Subcutaneous adipose tissue (tissue), 4 donors: ENCODE measurements around the gene FAM53B. TPM values are rescaled to one million over a fixed set of nuclear protein-coding genes. Genes with fewer than 3 reads are reported as not detected.

Source experiments
- total RNA-seq, 4 donors: library from RNA; depleted of rRNA; stranded (reverse); fragments of >200 nt; gene quantifications; one replicate each; pipeline ENCODE4 v1.1.0, GENCODE V29; 2016
- TF ChIP-seq, protein P1 (sequence below): fragments of 450-650 bp; IDR thresholded peaks from one replicate; pipeline ENCODE4 v1.5.1; 2016; ENCODE audit warnings: low read depth, mild to moderate bottlenecking, control low read depth, antibody characterized with exemption, moderate library complexity

Gene FAM53B
- total RNA-seq, 4 donors from 2014 or later = 13.5 to 39.2 (median 29.5) TPM

DNA sequence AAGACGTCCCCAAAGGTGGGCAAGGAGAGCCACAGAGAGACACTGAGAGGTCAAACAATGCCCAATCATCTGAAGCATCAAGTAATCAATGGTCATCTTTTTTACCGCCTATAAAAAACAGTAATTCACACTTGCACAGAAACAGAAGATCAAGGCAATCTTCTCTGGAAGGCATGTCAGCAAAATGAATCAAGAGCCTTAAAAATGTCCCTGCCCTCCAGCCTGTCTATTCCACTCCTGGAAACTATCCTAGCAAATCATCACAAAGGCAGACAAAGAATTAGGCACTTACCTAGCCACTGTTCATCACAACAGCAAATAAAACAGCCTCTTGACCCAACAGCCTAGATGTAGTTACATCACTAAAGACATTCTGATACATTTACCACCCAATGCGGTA, 48.9 kb downstream of the FAM53B start:
- TF ChIP-seq, protein P1, sequence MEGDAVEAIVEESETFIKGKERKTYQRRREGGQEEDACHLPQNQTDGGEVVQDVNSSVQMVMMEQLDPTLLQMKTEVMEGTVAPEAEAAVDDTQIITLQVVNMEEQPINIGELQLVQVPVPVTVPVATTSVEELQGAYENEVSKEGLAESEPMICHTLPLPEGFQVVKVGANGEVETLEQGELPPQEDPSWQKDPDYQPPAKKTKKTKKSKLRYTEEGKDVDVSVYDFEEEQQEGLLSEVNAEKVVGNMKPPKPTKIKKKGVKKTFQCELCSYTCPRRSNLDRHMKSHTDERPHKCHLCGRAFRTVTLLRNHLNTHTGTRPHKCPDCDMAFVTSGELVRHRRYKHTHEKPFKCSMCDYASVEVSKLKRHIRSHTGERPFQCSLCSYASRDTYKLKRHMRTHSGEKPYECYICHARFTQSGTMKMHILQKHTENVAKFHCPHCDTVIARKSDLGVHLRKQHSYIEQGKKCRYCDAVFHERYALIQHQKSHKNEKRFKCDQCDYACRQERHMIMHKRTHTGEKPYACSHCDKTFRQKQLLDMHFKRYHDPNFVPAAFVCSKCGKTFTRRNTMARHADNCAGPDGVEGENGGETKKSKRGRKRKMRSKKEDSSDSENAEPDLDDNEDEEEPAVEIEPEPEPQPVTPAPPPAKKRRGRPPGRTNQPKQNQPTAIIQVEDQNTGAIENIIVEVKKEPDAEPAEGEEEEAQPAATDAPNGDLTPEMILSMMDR = no peak

DNA sequence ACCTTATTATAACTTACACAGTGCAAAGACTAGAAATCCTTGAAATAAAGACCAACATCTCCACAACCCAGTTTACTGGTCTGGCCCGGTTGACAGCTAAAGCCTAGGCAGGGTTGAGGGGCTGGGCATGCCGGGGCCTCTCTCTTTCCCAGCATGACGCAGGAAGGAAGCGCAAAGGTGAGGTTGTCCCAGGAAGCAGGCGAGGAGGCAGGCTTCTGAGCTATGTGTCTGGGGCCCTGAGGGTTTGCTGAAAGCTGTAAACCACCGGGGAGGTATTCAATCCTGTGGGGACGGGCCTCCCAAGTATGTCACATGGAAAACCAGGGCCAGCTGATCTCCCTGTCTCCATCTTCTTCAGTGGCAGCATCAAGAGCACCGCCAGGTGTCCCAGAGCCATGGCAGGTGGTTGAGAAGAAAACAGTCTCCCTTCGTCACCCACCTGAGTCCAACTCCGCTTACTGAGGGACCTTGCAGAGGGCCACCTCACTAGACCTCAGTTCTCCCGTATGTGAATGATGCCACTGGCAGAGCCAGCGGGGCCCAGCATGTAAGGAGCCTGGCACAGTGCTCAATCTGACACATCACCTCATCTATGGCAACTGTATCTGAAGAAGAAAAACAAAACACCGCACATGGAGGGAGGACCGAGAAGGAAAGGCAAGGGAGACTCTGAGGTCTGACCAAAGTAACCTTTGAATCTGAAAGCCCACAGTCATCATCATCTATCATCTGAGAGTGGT, 49.5 kb downstream of the FAM53B start:
- TF ChIP-seq, protein P1 = no peak

DNA sequence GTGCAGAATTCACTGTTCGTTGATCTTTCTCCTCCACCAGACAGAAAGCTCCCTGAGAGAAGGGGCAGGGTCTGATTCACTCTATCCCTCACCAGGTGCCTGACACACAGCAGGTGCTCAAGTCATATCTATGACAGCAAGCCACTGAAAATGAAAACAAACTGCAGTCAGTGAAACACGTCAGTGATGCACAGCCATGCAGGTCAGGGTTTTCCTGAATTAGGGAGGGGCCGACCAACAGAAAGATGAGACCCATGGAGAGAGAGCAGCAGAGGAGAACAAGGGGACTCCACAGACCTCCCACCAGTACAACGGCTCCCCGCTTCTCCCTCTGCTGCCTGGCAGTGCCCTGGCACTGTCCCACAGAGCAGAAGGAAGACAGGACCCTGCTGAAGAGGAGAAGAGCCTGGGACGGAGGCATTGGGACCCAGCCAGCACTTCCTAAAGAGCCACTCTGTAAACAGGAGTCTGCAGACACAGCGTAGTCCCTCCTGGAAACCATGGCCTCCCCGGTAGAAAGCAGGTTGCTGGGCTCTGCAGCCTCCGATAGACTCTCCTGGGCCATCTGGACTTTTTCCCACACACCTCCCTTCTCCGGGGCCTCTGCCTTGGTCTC, 50.3 kb downstream of the FAM53B start:
- TF ChIP-seq, protein P1 = no peak

DNA sequence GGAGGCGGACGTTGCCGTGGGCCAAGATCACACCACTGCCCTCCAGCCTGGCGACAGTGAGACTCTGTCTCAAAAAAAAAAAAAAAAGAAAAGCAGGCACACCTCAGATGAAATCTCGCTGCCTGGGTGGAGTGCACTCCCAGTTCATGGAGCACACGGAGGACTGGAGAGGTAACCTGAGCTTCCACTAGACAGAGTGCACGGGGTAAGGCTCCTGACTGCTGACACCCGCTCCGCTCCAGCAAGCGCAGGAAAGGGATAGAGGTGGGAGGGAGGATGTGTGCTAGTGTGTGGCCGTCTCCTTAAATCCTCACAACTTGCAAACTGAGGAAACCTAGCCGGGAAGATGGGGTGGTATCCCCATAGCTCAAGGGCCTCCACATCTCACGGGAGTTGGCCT, 50.8 kb downstream of the FAM53B start:
- TF ChIP-seq, protein P1 = no peak

DNA sequence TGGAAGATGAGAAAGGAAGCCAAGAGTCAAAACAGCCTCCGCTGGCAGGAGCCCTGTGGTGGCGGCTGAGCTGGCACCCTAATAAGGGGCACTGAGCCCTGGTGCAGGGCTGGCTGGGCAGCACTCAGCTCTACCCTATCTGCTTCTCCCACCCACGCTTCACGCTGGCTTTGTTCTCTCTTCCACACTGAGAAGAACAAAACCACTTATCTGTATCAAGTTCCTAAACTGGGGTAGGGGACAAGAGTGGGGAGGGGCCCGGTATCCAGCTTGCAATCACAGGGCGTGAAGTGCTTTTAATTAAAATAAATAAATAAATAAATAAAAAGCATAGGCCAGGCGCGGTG, 52.1 kb downstream of the FAM53B start:
- TF ChIP-seq, protein P1 = no peak

DNA sequence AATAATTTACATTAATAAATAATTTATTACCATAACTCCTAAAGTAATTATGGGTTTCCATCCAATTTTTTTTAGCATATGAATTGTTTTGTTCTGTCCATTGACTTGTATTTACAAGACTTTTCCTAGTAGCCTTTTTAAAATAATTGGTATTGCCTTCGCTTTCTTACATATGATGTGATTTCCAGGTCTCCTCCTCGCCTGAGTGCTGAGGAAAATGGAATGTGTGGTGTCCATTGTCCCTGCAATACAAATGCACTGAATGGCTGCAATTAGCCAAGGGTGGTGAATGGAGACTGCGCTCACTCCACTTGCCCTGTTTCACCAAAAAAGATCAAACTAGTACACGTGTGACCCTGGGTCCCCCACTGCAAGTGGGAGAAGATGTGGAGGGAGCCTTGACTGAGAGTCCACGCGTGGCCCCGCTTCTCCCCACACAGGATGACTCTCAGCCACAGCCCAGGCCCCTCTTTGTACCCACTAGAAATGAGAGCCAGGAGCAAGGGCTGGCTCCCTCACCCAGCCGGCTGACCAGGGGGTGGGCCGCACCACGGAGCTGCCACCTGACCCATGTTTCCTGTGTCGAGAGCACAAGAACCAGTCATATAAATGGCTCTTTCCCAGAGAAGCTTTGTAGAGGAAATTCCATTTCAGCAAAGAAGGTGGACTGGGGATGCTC, 52.6 kb downstream of the FAM53B start:
- TF ChIP-seq, protein P1 = no peak

DNA sequence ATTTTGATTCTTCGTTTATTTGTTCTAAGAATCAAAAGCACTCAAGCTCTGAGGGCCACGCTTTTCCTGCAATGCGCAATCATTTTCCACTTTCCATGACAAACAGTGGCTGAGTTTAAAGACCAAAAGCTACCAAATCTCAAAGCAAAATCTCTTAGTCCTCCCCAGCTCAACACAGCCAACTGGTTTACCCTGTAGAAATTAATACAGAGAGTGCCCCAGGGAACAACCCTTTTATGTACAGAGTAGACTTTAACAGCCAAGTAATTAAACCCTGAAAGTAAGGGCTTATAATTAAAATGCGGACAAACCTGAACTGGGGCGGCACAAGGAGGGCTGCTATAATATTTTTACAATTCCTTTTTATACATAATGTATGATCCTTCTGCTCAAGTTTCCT, 53.2 kb downstream of the FAM53B start:
- TF ChIP-seq, protein P1 = no peak
